HepG2 (cell line): ENCODE data around the gene AGRP. TPM values are rescaled to one million over a fixed set of nuclear protein-coding genes. Genes with fewer than 3 reads are reported as not detected.

ENCODE experiments used
- BRCA1 ChIP-seq: sonication (generic); formaldehyde crosslinking; IDR thresholded peaks from 2 replicates; pipeline ENCODE4 v1.4.0; 2020; ENCODE audit warnings: missing genetic modification reagents
- HNRNPL ChIP-seq: fragments of 200-400 bp; formaldehyde crosslinking; IDR thresholded peaks from 2 replicates; pipeline ENCODE4 v1.6.1; 2017; ENCODE audit warnings: mild to moderate bottlenecking, low read depth, low read length
- MAZ ChIP-seq, 2 experiments: sonication (generic) in 1 of 2; formaldehyde crosslinking in 1 of 2; IDR thresholded peaks; 2 replicates each; pipeline versions ENCODE4 v1.5.0 to v1.6.1; 2012 to 2020; ENCODE audit warnings: low read depth in 2 of 2, mild to moderate bottlenecking in 2 of 2, borderline replicate concordance in 1 of 2, improper control_type of control experiment in 1 of 2, low read length in 1 of 2, missing genetic modification reagents in 1 of 2, moderate library complexity in 1 of 2
- SMC3 ChIP-seq: IDR thresholded peaks from 2 replicates; pipeline ENCODE4 v1.6.1; 2011; ENCODE audit warnings: low read length, improper control_type of control experiment
- SNAI1 ChIP-seq: sonication (generic); formaldehyde crosslinking; IDR thresholded peaks from 2 replicates; pipeline ENCODE4 v1.5.0; 2020; ENCODE audit warnings: mild to moderate bottlenecking, missing genetic modification reagents, borderline replicate concordance
- ZNF138 ChIP-seq: sonication (generic); formaldehyde crosslinking; IDR thresholded peaks from 2 replicates; pipeline ENCODE4 v1.5.0; 2020; ENCODE audit warnings: mild to moderate bottlenecking, low read depth, missing genetic modification reagents
- ZNF788 ChIP-seq: sonication (generic); formaldehyde crosslinking; IDR thresholded peaks from 2 replicates; pipeline ENCODE4 v1.5.0; 2020; ENCODE audit warnings: mild to moderate bottlenecking, missing genetic modification reagents, borderline replicate concordance
- polyA plus RNA-seq, 8 experiments: library from polyadenylated mRNA; depleted of rRNA in 3 of 8; stranded (reverse) in 7 of 8; unstranded in 1 of 8; fragments of >200 nt; fragmentation: Illumina TruSeq in 4 of 8; extraction: Trizol in 4 of 8; gene quantifications; 2 replicates each; pipeline versions ENCODE4 v1.2.1 to v1.2.3, GENCODE V29; 2011 to 2016; ENCODE audit warnings: low read depth in 4 of 8, missing spikeins in 1 of 8, mixed read lengths in 1 of 8; ENCODE audit not compliant: insufficient read depth in 1 of 8
- total RNA-seq, 5 experiments: library from RNA; depleted of rRNA; stranded (reverse); fragments of >200 nt; fragmentation: Illumina TruSeq; extraction: Trizol; gene quantifications; 2 replicates each; pipeline ENCODE4 v1.2.3, GENCODE V29; 2016; ENCODE audit warnings: low read depth in 1 of 5
- TF ChIP-seq, protein P1 (sequence below): sonication (generic); formaldehyde crosslinking; IDR thresholded peaks from 2 replicates; pipeline ENCODE4 v1.5.1; 2020; ENCODE audit warnings: mild to moderate bottlenecking, missing genetic modification reagents, moderate library complexity
- TF ChIP-seq, protein P2 (sequence below): sonication (generic); formaldehyde crosslinking; IDR thresholded peaks from 2 replicates; pipeline ENCODE4 v1.4.0; 2020; ENCODE audit warnings: missing genetic modification reagents
- TF ChIP-seq, protein P3 (sequence below): sonication (generic); formaldehyde crosslinking; IDR thresholded peaks from 2 replicates; pipeline ENCODE4 v1.9.0; 2022; ENCODE audit warnings: low read depth, missing genetic modification reagents
- TF ChIP-seq, protein P4 (sequence below): sonication (generic); formaldehyde crosslinking; IDR thresholded peaks from 2 replicates; pipeline ENCODE4 v1.9.0; 2022; ENCODE audit warnings: missing genetic modification reagents, mild to moderate bottlenecking, borderline replicate concordance

The AGRP gene
- total and polyA plus RNA-seq, 2 of the 13 experiments (the other 11 are each of a cell fraction or from before 2014, with no cell fraction given) = not detected

DNA sequence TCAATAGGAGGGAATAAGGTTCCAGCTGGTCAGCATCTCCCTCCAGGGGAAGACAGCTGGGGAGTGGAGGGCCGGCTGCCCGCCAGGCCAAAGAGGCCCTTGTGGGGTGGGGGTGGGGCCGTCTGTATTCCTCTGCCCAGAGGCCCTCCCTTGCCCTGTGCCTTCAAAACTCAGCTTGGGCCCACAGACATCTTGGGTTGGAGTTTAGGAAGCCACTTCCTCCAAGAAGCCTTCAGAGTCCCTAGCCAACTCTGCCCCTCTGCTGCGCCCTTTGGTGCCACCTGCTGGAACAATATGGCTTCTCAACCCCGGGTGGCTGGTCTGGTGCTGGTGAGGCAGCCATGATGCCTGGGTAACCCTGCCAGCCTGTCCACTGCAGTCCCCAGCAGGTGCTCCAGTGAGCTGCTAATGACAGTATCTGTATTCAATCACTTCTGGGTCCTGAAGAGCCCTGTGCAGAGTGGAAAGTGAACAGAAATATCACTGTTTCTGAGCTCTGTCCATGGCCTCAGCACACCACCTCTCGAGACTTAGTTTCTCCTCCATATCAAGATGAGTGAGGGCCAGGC, 35.8 kb downstream of the AGRP start (continued):
- TF ChIP-seq SNAI1 = no peak
- TF ChIP-seq HNRNPL = peak; percentile 62; the same call in 1 of the 2 replicates
- TF ChIP-seq, protein P1, sequence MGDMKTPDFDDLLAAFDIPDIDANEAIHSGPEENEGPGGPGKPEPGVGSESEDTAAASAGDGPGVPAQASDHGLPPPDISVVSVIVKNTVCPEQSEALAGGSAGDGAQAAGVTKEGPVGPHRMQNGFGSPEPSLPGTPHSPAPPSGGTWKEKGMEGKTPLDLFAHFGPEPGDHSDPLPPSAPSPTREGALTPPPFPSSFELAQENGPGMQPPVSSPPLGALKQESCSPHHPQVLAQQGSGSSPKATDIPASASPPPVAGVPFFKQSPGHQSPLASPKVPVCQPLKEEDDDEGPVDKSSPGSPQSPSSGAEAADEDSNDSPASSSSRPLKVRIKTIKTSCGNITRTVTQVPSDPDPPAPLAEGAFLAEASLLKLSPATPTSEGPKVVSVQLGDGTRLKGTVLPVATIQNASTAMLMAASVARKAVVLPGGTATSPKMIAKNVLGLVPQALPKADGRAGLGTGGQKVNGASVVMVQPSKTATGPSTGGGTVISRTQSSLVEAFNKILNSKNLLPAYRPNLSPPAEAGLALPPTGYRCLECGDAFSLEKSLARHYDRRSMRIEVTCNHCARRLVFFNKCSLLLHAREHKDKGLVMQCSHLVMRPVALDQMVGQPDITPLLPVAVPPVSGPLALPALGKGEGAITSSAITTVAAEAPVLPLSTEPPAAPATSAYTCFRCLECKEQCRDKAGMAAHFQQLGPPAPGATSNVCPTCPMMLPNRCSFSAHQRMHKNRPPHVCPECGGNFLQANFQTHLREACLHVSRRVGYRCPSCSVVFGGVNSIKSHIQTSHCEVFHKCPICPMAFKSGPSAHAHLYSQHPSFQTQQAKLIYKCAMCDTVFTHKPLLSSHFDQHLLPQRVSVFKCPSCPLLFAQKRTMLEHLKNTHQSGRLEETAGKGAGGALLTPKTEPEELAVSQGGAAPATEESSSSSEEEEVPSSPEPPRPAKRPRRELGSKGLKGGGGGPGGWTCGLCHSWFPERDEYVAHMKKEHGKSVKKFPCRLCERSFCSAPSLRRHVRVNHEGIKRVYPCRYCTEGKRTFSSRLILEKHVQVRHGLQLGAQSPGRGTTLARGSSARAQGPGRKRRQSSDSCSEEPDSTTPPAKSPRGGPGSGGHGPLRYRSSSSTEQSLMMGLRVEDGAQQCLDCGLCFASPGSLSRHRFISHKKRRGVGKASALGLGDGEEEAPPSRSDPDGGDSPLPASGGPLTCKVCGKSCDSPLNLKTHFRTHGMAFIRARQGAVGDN (CRISPR knock-in tag) = peak; percentile 51
- TF ChIP-seq, protein P2, sequence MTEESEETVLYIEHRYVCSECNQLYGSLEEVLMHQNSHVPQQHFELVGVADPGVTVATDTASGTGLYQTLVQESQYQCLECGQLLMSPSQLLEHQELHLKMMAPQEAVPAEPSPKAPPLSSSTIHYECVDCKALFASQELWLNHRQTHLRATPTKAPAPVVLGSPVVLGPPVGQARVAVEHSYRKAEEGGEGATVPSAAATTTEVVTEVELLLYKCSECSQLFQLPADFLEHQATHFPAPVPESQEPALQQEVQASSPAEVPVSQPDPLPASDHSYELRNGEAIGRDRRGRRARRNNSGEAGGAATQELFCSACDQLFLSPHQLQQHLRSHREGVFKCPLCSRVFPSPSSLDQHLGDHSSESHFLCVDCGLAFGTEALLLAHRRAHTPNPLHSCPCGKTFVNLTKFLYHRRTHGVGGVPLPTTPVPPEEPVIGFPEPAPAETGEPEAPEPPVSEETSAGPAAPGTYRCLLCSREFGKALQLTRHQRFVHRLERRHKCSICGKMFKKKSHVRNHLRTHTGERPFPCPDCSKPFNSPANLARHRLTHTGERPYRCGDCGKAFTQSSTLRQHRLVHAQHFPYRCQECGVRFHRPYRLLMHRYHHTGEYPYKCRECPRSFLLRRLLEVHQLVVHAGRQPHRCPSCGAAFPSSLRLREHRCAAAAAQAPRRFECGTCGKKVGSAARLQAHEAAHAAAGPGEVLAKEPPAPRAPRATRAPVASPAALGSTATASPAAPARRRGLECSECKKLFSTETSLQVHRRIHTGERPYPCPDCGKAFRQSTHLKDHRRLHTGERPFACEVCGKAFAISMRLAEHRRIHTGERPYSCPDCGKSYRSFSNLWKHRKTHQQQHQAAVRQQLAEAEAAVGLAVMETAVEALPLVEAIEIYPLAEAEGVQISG = 0 out of 2 replicates have a peak, but pooled peaks have one; percentile 16
- peak; percentile 74 for TF ChIP-seq SMC3
- peak; percentile 85; the same call in 1 of the 2 replicates for TF ChIP-seq ZNF788 (CRISPR knock-in tag)
- TF ChIP-seq ZNF138 = 0 out of 2 replicates have a peak, but pooled peaks have one; percentile 42
- TF ChIP-seq, protein P3, sequence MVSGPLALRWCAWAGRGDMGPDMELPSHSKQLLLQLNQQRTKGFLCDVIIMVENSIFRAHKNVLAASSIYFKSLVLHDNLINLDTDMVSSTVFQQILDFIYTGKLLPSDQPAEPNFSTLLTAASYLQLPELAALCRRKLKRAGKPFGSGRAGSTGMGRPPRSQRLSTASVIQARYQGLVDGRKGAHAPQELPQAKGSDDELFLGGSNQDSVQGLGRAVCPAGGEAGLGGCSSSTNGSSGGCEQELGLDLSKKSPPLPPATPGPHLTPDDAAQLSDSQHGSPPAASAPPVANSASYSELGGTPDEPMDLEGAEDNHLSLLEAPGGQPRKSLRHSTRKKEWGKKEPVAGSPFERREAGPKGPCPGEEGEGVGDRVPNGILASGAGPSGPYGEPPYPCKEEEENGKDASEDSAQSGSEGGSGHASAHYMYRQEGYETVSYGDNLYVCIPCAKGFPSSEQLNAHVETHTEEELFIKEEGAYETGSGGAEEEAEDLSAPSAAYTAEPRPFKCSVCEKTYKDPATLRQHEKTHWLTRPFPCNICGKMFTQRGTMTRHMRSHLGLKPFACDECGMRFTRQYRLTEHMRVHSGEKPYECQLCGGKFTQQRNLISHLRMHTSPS (CRISPR knock-in tag) = 0 out of 2 replicates have a peak, but pooled peaks have one; percentile 17
- no peak for TF ChIP-seq BRCA1 (CRISPR knock-in tag)
- TF ChIP-seq, protein P4, sequence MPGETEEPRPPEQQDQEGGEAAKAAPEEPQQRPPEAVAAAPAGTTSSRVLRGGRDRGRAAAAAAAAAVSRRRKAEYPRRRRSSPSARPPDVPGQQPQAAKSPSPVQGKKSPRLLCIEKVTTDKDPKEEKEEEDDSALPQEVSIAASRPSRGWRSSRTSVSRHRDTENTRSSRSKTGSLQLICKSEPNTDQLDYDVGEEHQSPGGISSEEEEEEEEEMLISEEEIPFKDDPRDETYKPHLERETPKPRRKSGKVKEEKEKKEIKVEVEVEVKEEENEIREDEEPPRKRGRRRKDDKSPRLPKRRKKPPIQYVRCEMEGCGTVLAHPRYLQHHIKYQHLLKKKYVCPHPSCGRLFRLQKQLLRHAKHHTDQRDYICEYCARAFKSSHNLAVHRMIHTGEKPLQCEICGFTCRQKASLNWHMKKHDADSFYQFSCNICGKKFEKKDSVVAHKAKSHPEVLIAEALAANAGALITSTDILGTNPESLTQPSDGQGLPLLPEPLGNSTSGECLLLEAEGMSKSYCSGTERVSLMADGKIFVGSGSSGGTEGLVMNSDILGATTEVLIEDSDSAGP = 0 out of 2 replicates have a peak, but pooled peaks have one; percentile 10
- 0 out of 2 replicates have a peak, but pooled peaks have one; percentile 12 for TF ChIP-seq MAZ (IDR thresholded peaks at IDR 0.05; ENCODE audit: borderline replicate concordance, low read depth, low read length)
- TF ChIP-seq MAZ (CRISPR knock-in tag; IDR thresholded peaks at IDR 0.05; ENCODE audit: low read depth) = no peak
